Central memory CD8-positive, alpha-beta T cell (primary cell): ENCODE measurements around the gene DNAJB13.
A peak's percentile ranks its signal among the peaks of the same experiment; 100 is the strongest.

Source experiments
- ATAC-seq: fragments of 150-1000 bp; cut with Tn5 transposase; replicated peaks from 2 replicates; pipeline ENCODE4 v1.10.0; 2022; ENCODE audit warnings: mild to moderate bottlenecking, moderate FRiP score, moderate number of reproducible peaks; ENCODE audit not compliant: poor library complexity, severe bottlenecking; ENCODE audit errors: extremely low read depth
- DNase-seq, 2 donors: peaks; one replicate each; pipeline ENCODE4 v3.0.0; 2021; ENCODE audit warnings: low spot score in 2 of 2
- H3K27ac Mint-ChIP-seq: one replicate; pipeline ENCODE4 v1.8.0; 2022; ENCODE audit warnings: low read depth, mild to moderate bottlenecking, moderate library complexity, mixed read lengths
- H3K27me3 Mint-ChIP-seq: one replicate; pipeline ENCODE4 v1.8.0; 2022; ENCODE audit warnings: mixed read lengths
- H3K36me3 Mint-ChIP-seq: one replicate; pipeline ENCODE4 v1.8.0; 2022; ENCODE audit warnings: mild to moderate bottlenecking, moderate library complexity, mixed read lengths; ENCODE audit not compliant: insufficient read depth
- H3K4me1 Mint-ChIP-seq: one replicate; pipeline ENCODE4 v1.8.0; 2022; ENCODE audit warnings: mixed read lengths
- H3K4me3 Mint-ChIP-seq: one replicate; pipeline ENCODE4 v1.8.0; 2022; ENCODE audit warnings: mild to moderate bottlenecking, moderate library complexity, mixed read lengths
- H3K9me3 Mint-ChIP-seq: one replicate; pipeline ENCODE4 v1.8.0; 2022; ENCODE audit warnings: mixed read lengths

Gene DNAJB13

DNA sequence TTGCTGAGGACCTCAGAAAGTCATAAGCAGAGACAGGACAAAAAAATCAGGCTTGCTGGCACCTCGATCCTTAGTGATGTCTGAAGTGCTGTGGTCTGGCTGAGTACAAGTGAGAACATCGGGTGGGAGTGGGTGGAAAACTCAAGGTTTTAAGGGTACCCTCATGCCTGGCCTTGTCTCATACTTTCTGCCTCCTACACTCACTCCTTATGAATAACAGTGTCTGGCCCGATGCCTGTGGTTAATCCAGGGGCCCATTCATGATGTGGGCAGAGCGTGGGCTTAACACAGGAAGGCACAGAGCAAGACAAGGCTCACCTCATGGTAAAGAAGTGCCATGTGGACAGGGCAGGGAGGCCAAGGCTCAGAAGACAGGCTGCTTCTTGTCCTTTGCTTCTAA is 69.0 kb downstream of the DNAJB13 start:
- H3K27me3 Mint-ChIP-seq = no peaks in the 10 kb centered on the region
- ATAC-seq = peak; percentile 88
- H3K36me3 Mint-ChIP-seq = peaks cover 5% of the 10 kb centered on the region
- no peak overlapping the region for H3K4me3 Mint-ChIP-seq
- H3K4me1 Mint-ChIP-seq = peaks cover 26% of the 10 kb centered on the region
- peak in 1 of 2 donors; percentile 24 for DNase-seq
- H3K9me3 Mint-ChIP-seq = no peaks in the 10 kb centered on the region
- H3K27ac Mint-ChIP-seq = no peak overlapping the region
